GM12873 (cell line): ENCODE measurements around the gene ANG.
A peak's percentile ranks its signal among the peaks of the same experiment; 100 is the strongest.

Source experiments
- TF ChIP-seq, protein P1 (sequence below): IDR thresholded peaks from 2 replicates; pipeline ENCODE4 v1.5.1; 2012; ENCODE audit warnings: low read depth, mild to moderate bottlenecking, moderate library complexity, low read length, control low read depth; ENCODE audit not compliant: insufficient read depth; ENCODE audit errors: missing control alignments

The ANG gene

DNA sequence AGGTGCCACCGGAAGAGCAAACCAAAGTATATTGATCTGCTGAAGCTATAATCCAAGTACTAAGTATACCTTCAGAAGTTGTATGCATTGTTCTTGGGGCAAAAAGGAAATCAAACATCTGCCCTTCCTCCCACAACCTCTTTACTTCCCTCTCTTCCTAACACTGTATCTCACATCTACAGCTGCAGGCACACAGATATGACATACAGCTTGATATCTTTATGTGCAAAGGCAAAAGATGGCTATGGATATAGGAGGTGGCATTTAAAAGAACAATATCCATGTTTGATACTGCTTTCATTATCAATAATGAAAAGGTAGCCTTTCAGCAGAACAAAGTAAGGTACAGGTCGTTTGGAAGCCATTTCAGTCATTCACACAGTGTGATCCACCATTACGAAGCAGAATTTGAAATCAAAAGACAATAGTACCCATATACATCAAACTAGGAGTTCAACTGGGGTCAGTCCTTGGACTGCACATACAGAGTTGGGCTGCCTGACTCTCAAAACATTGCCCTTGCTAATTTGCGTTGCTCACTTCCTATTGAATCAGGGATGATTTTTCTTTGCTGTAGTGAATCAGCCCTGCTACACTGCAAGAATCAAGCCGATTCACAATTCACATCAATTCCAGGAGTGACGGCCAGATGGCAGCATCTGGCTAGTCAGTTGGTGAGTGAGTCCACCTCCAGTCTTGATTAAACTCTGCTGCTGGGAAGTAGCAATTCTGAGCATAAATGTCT is 8.9 kb downstream of the ANG start:
- TF ChIP-seq, protein P1, sequence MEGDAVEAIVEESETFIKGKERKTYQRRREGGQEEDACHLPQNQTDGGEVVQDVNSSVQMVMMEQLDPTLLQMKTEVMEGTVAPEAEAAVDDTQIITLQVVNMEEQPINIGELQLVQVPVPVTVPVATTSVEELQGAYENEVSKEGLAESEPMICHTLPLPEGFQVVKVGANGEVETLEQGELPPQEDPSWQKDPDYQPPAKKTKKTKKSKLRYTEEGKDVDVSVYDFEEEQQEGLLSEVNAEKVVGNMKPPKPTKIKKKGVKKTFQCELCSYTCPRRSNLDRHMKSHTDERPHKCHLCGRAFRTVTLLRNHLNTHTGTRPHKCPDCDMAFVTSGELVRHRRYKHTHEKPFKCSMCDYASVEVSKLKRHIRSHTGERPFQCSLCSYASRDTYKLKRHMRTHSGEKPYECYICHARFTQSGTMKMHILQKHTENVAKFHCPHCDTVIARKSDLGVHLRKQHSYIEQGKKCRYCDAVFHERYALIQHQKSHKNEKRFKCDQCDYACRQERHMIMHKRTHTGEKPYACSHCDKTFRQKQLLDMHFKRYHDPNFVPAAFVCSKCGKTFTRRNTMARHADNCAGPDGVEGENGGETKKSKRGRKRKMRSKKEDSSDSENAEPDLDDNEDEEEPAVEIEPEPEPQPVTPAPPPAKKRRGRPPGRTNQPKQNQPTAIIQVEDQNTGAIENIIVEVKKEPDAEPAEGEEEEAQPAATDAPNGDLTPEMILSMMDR, result peak; percentile 86

DNA sequence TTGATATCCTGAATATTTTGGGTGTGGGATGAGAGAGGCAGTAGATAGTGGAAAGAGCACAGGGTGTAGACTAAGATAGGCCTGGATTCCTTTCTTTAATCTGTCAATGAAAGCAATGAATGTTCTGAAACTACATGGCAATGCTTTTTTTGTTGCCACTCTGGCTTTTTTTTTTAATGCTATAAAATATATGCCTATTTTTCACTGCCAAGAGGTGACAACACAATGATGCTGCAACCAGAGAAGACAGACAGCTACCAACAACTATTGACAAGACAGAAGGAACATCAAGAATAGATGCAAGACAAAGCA is 9.4 kb downstream of the ANG start:
- TF ChIP-seq, protein P1, result no peak

DNA sequence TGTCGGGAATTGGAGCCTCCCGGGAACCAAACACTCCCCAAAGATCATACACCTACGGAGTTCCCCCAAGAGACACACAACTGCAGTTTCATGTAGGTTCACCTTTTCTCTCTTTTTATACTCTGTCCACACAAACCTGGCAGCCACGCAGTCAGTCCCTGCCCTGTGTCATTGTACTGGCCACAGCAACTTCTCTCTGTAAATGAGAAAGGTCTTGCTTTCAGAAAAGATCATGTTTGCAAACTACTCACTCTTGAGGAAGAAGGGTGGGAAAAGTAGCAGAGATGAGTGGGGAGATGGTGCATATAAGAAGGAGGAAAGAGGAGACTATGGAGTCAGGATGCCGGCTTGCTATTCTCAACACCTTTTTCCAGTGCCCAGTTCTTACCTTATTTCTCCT is 10.4 kb downstream of the ANG start:
- TF ChIP-seq, protein P1, result no peak

GRCh38 chr14:20699931-20700330 is 11.4 kb downstream of the ANG start:
- TF ChIP-seq, protein P1, result no peak

DNA sequence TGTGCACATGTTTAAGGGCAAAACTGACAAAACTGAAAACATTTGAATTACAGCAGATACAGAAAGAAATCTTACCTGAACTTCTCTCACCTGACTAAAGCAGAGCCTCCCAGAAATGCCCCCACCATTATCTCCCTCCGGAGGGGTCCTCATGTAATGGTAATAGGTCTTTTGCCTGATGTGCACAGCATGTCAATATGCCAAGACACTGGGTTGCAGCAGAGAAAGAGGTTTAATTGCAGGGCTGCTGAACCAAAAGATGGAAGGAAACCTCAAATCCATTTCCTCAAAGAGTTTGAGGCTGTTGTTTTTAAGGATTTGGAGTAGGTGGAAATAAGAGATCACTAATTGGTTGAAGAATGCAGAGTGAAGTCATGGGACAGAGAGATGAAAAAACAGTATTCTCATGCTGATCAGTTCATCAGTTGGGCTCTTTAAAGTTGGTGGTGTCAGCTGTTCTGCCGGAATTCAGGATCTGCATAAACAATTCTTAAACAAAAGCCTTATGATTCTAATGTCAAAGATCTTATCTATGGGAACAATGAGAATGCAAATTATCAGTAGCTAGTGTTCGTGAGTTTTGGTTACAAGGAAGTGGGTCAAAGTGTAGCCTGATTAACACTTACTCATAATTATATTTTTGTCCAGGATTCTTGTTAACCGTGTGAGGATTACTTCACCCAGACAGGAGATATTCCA is 18.2 kb downstream of the ANG start:
- TF ChIP-seq, protein P1, result no peak

GRCh38 chr14:20707622-20708021 is 19.1 kb downstream of the ANG start:
- TF ChIP-seq, protein P1, result no peak

DNA sequence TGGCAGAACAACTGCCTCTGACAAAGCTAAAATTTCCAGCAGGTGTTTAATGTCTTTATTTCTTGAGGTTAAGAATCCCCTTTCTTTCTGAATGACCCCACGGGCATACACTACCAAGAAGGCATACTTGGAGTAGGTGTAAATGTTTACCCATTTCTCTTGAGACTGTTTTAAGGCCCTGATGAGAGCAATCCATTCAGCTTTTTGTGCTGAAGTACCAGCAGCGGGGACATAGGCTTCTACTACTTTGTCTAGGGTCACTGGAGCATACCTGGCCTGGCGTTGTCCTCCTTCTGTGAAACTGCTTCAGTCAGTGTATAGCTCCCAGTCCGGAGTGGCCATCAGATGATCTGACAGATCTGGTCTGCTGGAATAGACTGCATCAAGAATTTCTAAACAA is 22.7 kb downstream of the ANG start:
- TF ChIP-seq, protein P1, result no peak
